HG03280 (cell line): ENCODE measurements around the gene SNRPB2.

Source experiments
- ATAC-seq: cut with Tn5 transposase; IDR thresholded peaks from one replicate; pipeline ENCODE4 v1.9.1; 2021; ENCODE audit warnings: mild to moderate bottlenecking, moderate library complexity; ENCODE audit not compliant: unreplicated experiment

SNRPB2 gene

GRCh38 chr20:16729565-16730460, at the start of gene SNRPB2:
TSS of gene SNRPB2 (plus strand) at chr20:16730026. CDS start at chr20:16731703, 1,677 bp downstream.
- ATAC-seq, result peak; percentile 98

GRCh38 chr20:16684416-16684815, 45.4 kb upstream of the SNRPB2 start:
- no peak for ATAC-seq

- no peak for ATAC-seq
Measured at GRCh38 chr20:16689906-16690305, 39.9 kb upstream of the SNRPB2 start.

- no peak for ATAC-seq
Measured at GRCh38 chr20:16691381-16691780, 38.4 kb upstream of the SNRPB2 start.

GRCh38 chr20:16692009-16692408, 37.8 kb upstream of the SNRPB2 start:
- no peak for ATAC-seq

- ATAC-seq, result no peak
Measured at GRCh38 chr20:16692442-16692841, 37.4 kb upstream of the SNRPB2 start.

- ATAC-seq, result no peak
Measured at GRCh38 chr20:16693278-16693677, 36.5 kb upstream of the SNRPB2 start.

GRCh38 chr20:16694161-16694560, 35.7 kb upstream of the SNRPB2 start:
- ATAC-seq, result no peak

GRCh38 chr20:16695628-16696027, 34.2 kb upstream of the SNRPB2 start:
- no peak for ATAC-seq

GRCh38 chr20:16699293-16699692, 30.5 kb upstream of the SNRPB2 start:
- ATAC-seq, result no peak

- ATAC-seq, result peak; percentile 55
Measured at GRCh38 chr20:16701296-16701695, 28.5 kb upstream of the SNRPB2 start.

- ATAC-seq, result no peak
Measured at GRCh38 chr20:16703570-16703969, 26.3 kb upstream of the SNRPB2 start.

GRCh38 chr20:16707674-16708073, 22.2 kb upstream of the SNRPB2 start:
- no peak for ATAC-seq

- no peak for ATAC-seq
Measured at GRCh38 chr20:16708602-16709001, 21.2 kb upstream of the SNRPB2 start.

GRCh38 chr20:16709017-16709416, 20.8 kb upstream of the SNRPB2 start:
- no peak for ATAC-seq

GRCh38 chr20:16710781-16711180, 19.0 kb upstream of the SNRPB2 start:
- ATAC-seq, result no peak

- no peak for ATAC-seq
Measured at GRCh38 chr20:16711661-16712258, 18.1 kb upstream of the SNRPB2 start.

GRCh38 chr20:16712511-16712947, 17.3 kb upstream of the SNRPB2 start:
- ATAC-seq, result no peak

GRCh38 chr20:16713066-16713465, 16.8 kb upstream of the SNRPB2 start:
- ATAC-seq, result no peak

GRCh38 chr20:16714242-16714641, 15.6 kb upstream of the SNRPB2 start:
- no peak for ATAC-seq

- ATAC-seq, result no peak
Measured at GRCh38 chr20:16714751-16715150, 15.1 kb upstream of the SNRPB2 start.

GRCh38 chr20:16719421-16719820, 10.4 kb upstream of the SNRPB2 start:
- no peak for ATAC-seq
